Measurements from ENCODE around the gene LIN52. TPM values are rescaled to one million over a fixed set of nuclear protein-coding genes. Genes with fewer than 3 reads are reported as not detected.
A peak's percentile ranks its signal among the peaks of the same experiment; 100 is the strongest.

The LIN52 gene
- total and polyA plus RNA-seq, 9 of the 15 experiments (the other 6 are each of a cell fraction or from before 2014, with no cell fraction given), result 4.6 to 11.8 (median 9.2) TPM

GRCh38 chr14:74211945-74212580 lies 127.3 kb downstream of the LIN52 start:
- in situ Hi-C loops (cut with MboI), result no loop called here
- 0 out of 2 replicates have a peak, but pooled peaks cover 4% of the 10 kb centered on the region for H4K20me1 ChIP-seq (replicated peaks; ENCODE audit: control insufficient read depth, insufficient read depth, low read length)
- H3K4me1 ChIP-seq (replicated peaks in 1 of 2; ENCODE audit: control insufficient read depth in 2 of 2, insufficient read depth in 2 of 2, low read length in 2 of 2), result peaks cover 2 to 4% of the 10 kb centered on the region in 2 experiments; a peak in 2 of 5 replicates
- 42% methylated on average over 6 of the region's 6 CpGs for WGBS (ENCODE audit: insufficient coverage, low coverage, missing lambda C conversion rate)
- ATAC-seq, result no peak
- no peak overlapping the region for H3K4me2 ChIP-seq (ENCODE audit: insufficient read depth, low read length)
- H3K79me2 ChIP-seq (ENCODE audit: control insufficient read depth, insufficient read depth, low read length), result no peaks in the 10 kb centered on the region
- peaks cover 2 to 17% of the 10 kb centered on the region in 2 experiments; a peak in 1 of 5 replicates for H3K27me3 ChIP-seq (ENCODE audit: control insufficient read depth in 2 of 2, insufficient read depth in 2 of 2, low read length in 2 of 2)
- no peak for DNase-seq (ENCODE audit: extremely low read depth in 1 of 4, low spot score in 3 of 4)
- no peak overlapping the region for H2AFZ ChIP-seq (ENCODE audit: low read depth, low read length)
- TF ChIP-seq MYC (IDR thresholded peaks at IDR 0.05; ENCODE audit: low read depth, low read length), result no peak
- no peak for TF ChIP-seq MYC (CRISPR knock-in tag; IDR thresholded peaks at IDR 0.05; ENCODE audit: borderline replicate concordance, low read depth)
- TF ChIP-seq PKNOX1 (IDR thresholded peaks at IDR 0.05), result peak; percentile 66
- intact Hi-C loops (cut with micrococcal nuclease), result loop anchor here (10.0 kb wide), 1 partner anchor 97 kb away; no protein-coding TSS in a partner anchor
- no peak overlapping the region for H3K9ac ChIP-seq (ENCODE audit: insufficient read depth in 1 of 2, low read depth in 2 of 2, low read length in 2 of 2)
- BruUV-seq (replicated peaks), result no TSS peak
- FAIRE-seq, result no peak
- H3K27ac ChIP-seq (ENCODE audit: extremely low read depth, low read depth, low read length), result no peak overlapping the region
- H3K9me1 ChIP-seq (ENCODE audit: control insufficient read depth, insufficient read depth, low read length), result no peaks in the 10 kb centered on the region
- H3K36me3 ChIP-seq (ENCODE audit: control insufficient read depth, insufficient read depth, low read length), result no peaks in the 10 kb centered on the region
- no peak overlapping the region for H3K4me3 ChIP-seq
- CTCF ChIA-PET (ENCODE audit: low intra/inter-chr PET ratio), result interaction anchor here (0.7 kb wide), 1 partner anchor 96 kb away, joined by 4 read pairs; no protein-coding TSS in a partner anchor
- POLR2A ChIA-PET, result interaction anchor here (0.7 to 1.0 kb wide), 2 partner anchors 36 to 441 kb away, joined by 3 to 5 read pairs; no protein-coding TSS in a partner anchor
- no peaks in the 10 kb centered on the region for H3K9me3 ChIP-seq (replicated peaks; ENCODE audit: control insufficient read depth, insufficient read depth, low read depth, low read length)
